HUES64 (cell line): Measurements from ENCODE around the gene SNRNP200.

Experiments used
- H3K27ac ChIP-seq: 2 replicates; pipeline ENCODE4 v1.7.0; 2013; ENCODE audit warnings: low read depth, low read length, inconsistent platforms
- H3K27me3 ChIP-seq: 2 replicates; pipeline ENCODE4 v1.6.1; 2013; ENCODE audit warnings: mild to moderate bottlenecking, low read length; ENCODE audit not compliant: insufficient read depth
- H3K36me3 ChIP-seq: 2 replicates; pipeline ENCODE4 v1.6.1; 2013; ENCODE audit warnings: mild to moderate bottlenecking, low read length; ENCODE audit not compliant: insufficient read depth
- H3K4me1 ChIP-seq: 2 replicates; pipeline ENCODE4 v1.6.1; 2013; ENCODE audit warnings: mild to moderate bottlenecking, low read length, moderate library complexity; ENCODE audit not compliant: insufficient read depth
- H3K4me3 ChIP-seq: 2 replicates; pipeline ENCODE4 v1.5.1; 2013; ENCODE audit warnings: mild to moderate bottlenecking, low read length, moderate library complexity
- H3K9ac ChIP-seq: 2 replicates; pipeline ENCODE4 v1.6.1; 2013; ENCODE audit warnings: mild to moderate bottlenecking, low read depth, low read length
- H3K9me3 ChIP-seq: 2 replicates; pipeline ENCODE4 v1.6.1; 2013; ENCODE audit warnings: low read depth, low read length; ENCODE audit not compliant: insufficient read depth
- WGBS: fragments of 150-250, 120-280 bp; methylation state at CpG from one replicate; pipeline ENCODE4 v1.1.7; 2013; ENCODE audit warnings: missing lambda C conversion rate; 5-methylcytosine and 5-hydroxymethylcytosine counted together

SNRNP200 gene

DNA sequence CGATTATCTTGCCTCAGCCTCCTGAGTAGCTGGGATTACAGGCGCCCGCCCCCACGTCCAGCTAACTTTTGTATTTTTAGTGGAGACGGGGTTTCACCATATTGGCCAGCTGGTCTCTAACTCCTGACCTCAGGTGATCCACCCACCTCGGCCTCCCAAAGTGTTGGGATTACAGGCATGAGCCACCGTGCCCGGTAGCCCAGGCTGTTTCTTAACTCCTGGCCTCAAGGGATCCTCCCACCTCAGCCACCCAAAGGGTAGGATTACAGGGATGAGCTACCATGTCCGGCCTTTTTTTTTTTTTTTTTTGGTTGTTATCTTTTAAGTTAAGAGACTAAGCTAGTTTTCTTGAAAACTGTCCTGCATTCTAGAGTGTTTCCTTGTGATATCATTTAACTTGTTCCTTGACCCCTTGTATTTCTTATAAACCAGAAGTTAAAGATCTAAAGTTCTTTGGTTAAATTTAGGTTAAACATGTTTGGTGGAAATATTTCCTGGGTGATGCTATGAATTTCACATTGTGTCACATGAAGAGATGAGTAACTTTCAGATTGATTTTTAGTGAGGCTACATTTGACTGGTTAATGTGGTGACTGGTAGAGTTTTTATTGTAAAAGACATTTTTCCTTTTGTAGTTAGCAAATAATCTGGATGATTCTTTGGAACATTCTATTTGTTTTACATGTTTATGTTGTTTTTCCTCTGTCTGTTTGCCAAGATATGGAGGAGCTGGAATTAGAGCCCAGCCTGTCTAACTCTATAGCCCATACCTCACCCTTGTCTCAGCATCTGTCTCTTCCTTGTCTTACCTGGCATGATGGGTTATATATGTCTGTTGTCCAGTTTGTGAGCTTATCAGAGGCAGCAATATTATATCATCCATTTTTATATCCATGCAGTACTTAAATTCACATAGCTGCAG is 35.4 kb upstream of the SNRNP200 start:
- no peak overlapping the region for H3K4me3 ChIP-seq
- peaks cover 52% of the 10 kb centered on the region for H3K36me3 ChIP-seq
- H3K27me3 ChIP-seq: no peaks in the 10 kb centered on the region
- H3K9me3 ChIP-seq: no peaks in the 10 kb centered on the region
- no peaks in the 10 kb centered on the region; the same call in 1 of the 2 replicates for H3K4me1 ChIP-seq
- no peak overlapping the region for H3K27ac ChIP-seq
- H3K9ac ChIP-seq: no peak overlapping the region
- WGBS: 94% methylated on average over 8 of the region's 9 CpGs

DNA sequence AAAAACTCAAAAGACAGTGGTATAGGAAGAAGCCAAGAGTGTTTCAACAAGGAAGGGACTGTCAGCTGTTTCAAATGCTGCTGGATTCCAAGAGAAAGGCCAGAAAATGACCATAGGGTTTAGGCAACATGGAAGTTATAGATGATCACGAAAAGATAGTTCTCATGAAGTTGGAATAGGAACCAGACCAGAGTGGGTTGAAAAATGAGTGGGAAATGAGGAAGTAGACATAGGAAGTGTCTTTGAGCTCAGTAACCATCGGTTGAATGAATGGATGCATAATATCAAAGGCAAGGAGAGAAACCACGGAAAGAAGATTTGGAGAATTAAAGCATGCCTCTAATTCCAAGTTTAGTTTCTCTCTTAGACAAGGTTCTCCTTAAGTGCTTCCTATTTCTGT is 31.5 kb upstream of the SNRNP200 start:
- no peak overlapping the region for H3K27ac ChIP-seq
- WGBS: 94% methylated on average over 3 of the region's 3 CpGs
- peak overlapping the region; percentile 93; the same call in 1 of the 2 replicates for H3K4me3 ChIP-seq
- peaks cover 3% of the 10 kb centered on the region; the same call in 1 of the 2 replicates for H3K4me1 ChIP-seq
- peak overlapping the region; percentile 94; the same call in 1 of the 2 replicates for H3K9ac ChIP-seq
- H3K9me3 ChIP-seq: no peaks in the 10 kb centered on the region
- no peaks in the 10 kb centered on the region for H3K27me3 ChIP-seq
- H3K36me3 ChIP-seq: peaks cover 14% of the 10 kb centered on the region

DNA sequence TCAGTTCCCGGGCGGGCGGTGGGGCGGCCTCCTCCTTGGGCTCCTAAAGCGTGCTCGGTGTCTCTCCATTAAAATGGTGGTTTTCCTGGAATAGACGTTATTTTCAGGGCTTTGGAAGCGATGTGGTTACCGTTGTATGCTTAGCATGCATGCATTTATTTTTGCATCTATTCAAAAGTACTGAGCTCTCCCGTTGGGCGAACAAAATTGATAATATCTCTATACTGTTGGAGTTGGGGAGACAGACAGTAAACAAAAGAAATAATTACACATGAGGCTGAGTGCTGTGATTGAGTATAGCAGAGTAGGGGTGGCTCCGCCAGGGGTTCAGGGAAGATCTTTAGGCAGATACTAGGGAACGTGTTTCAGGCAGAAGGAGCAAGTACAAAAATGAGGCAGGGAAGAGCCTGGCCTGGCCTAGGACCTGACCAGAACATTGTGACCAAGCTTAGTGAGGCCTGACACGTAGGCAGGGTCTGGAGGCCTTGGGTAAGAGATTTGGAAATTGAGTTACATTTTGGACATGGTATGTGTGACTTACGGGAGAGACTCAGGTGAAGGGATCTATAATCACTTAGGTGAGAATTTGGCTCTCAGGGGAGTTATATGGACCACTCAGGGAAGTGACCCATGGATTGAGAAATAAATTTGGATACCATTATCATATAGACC is 30.9 kb upstream of the SNRNP200 start:
- Histone ChIP-seq H3K9ac (peak overlapping the region; percentile 94), H3K27ac (peak overlapping the region; percentile 57), H3K4me1 (peaks cover 3% of the 10 kb centered on the region; the same call in 1 of the 2 replicates), H3K27me3 (no peaks in the 10 kb centered on the region), H3K9me3 (no peaks in the 10 kb centered on the region), H3K4me3 (peak overlapping the region; percentile 93), H3K36me3 (peaks cover 9% of the 10 kb centered on the region)
- WGBS: 15% methylated on average over 13 of the region's 15 CpGs

DNA sequence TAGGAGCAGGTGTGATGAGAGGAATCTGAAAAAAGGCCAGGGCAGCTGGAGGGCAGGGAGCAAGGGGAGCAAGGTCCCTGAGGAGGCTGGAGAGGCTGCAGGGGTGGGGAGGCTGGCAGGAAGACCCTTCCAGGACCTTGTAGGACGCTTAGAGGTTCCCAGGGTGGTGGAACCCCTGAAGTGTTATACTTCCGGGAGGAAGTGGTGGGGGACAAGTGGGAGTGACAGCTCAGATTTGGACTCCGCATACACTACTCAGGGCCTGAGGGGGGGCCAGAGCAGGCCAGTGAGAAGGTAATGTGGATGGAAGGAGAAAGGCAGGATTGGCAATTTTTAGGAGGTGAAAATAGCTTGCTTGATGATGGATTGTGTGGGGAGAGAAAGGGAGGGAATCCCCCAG is 28.4 kb upstream of the SNRNP200 start:
- Histone ChIP-seq H3K9ac (no peak overlapping the region), H3K36me3 (0 out of 2 replicates have a peak, but pooled peaks cover under 1% of the 10 kb centered on the region), H3K4me3 (no peak overlapping the region), H3K27me3 (no peaks in the 10 kb centered on the region), H3K9me3 (no peaks in the 10 kb centered on the region), H3K4me1 (peaks cover 3% of the 10 kb centered on the region; the same call in 1 of the 2 replicates), H3K27ac (no peak overlapping the region)
- 94% methylated on average over 3 of the region's 3 CpGs for WGBS

DNA sequence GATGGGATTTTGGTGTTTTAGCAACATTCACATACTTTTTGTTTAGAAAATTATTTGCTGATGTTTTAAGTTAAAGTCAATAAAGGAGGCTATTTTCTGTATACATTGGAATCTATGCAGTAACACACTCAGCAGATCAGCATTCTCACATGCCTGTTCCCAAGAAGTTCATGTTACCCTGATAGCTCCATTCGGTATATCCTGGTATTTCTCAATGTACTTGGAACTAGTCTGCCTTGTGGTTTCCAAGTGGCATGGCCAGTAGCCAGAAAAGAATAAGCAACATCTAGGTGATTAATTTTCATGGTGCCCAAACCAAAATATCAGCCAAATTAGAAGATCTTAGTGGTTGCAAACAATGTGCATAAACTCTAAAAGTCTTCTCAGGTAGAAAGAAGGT is 25.1 kb upstream of the SNRNP200 start:
- WGBS: 97% methylated on average over 1 of the region's 1 CpG
- H3K36me3 ChIP-seq: peaks cover 14% of the 10 kb centered on the region
- no peak overlapping the region for H3K9ac ChIP-seq
- H3K9me3 ChIP-seq: no peaks in the 10 kb centered on the region
- no peak overlapping the region for H3K4me3 ChIP-seq
- H3K27ac ChIP-seq: no peak overlapping the region
- H3K27me3 ChIP-seq: peaks cover 12% of the 10 kb centered on the region
- 0 out of 2 replicates have a peak, but pooled peaks cover 3% of the 10 kb centered on the region for H3K4me1 ChIP-seq

DNA sequence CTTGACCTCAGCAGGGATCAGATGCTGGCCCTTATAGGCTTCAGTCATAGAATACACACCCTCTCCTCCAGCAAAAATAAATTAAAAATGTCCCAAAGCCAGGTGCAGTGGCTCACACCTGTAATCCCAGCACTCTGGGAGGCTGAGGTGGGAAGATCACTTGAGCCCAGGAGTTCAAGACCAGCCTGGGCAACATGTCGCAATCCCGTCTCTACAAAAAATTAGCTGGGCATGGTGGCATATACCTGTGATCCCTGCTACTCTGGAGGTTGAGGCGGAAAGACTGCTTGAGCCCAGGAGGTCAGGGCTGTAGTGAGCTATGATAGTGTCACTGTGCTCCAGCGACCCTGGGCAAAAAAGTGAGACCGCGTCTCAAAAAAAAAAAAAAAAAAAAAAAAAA is 24.5 kb upstream of the SNRNP200 start:
- Histone ChIP-seq H3K27ac (no peak overlapping the region), H3K9me3 (no peaks in the 10 kb centered on the region), H3K36me3 (peaks cover 14% of the 10 kb centered on the region), H3K27me3 (peaks cover 15% of the 10 kb centered on the region), H3K4me3 (no peak overlapping the region), H3K4me1 (0 out of 2 replicates have a peak, but pooled peaks cover 3% of the 10 kb centered on the region), H3K9ac (no peak overlapping the region)
- WGBS: 95% methylated on average over 6 of the region's 6 CpGs

DNA sequence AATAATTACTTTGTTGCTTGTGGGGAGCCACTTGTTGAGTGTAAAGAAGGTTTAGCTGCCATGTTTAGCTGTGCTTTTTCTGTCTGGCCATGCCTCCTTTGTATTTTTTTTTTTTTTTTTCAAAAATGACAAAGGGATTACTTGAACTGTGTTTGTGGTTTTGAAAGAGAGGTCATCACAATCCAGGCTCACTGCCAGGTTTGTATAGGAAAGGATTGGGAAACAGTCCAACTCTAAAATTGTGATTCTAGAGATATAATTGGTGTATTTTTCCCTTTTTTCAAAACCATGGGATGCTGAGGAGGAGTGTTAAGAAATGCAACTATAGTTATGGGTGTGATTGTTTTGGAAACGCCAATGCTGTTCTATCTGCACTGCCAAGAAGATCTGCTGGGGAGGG is 24.1 kb upstream of the SNRNP200 start:
- Histone ChIP-seq H3K27ac (no peak overlapping the region), H3K36me3 (peaks cover 14% of the 10 kb centered on the region), H3K4me1 (0 out of 2 replicates have a peak, but pooled peaks cover 3% of the 10 kb centered on the region), H3K9ac (no peak overlapping the region), H3K27me3 (peaks cover 19% of the 10 kb centered on the region), H3K4me3 (no peak overlapping the region), H3K9me3 (no peaks in the 10 kb centered on the region)
- 92% methylated on average over 1 of the region's 1 CpG for WGBS

DNA sequence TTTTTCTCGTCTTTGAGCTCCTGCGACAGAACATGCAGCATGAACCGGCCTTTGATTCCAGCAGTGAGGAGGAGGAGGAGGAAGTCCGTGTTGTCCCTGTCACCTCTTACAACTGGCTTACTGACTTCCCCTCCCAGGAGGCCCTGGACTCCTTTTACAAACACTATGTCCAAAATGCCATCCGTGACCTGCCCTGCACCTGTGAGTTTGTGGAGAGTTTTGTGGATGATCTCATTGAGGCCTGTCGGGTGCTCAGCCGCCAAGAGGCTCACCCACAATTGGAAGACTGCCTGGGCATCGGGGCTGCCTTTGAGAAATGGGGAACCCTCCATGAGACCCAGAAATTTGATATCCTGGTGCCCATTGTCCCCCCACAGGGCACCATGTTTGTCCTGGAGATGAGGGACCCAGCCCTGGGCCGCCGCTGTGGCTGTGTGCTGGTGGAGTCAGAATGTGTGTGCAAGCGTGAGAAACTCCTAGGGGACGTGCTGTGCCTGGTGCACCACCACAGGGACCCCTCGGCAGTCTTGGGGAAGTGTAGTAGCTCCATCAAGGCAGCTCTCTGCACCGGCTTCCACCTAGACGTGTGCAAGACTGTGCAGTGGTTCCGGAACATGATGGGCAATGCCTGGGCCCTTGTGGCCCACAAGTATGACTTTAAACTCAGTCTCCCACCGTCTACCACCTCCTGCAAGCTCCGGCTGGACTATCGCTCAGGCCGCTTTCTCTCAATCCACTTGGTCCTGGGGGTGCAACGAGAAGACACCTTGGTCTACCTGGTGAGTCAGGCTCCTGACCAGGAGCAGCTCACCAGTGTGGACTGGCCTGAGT is 21.9 kb upstream of the SNRNP200 start:
- WGBS: 95% methylated on average over 21 of the region's 21 CpGs
- 0 out of 2 replicates have a peak, but pooled peaks cover 3% of the 10 kb centered on the region for H3K4me1 ChIP-seq
- H3K27ac ChIP-seq: no peak overlapping the region
- H3K9me3 ChIP-seq: no peaks in the 10 kb centered on the region
- H3K4me3 ChIP-seq: no peak overlapping the region
- H3K36me3 ChIP-seq: peaks cover 14% of the 10 kb centered on the region
- no peak overlapping the region for H3K9ac ChIP-seq
- peaks cover 42% of the 10 kb centered on the region for H3K27me3 ChIP-seq

DNA sequence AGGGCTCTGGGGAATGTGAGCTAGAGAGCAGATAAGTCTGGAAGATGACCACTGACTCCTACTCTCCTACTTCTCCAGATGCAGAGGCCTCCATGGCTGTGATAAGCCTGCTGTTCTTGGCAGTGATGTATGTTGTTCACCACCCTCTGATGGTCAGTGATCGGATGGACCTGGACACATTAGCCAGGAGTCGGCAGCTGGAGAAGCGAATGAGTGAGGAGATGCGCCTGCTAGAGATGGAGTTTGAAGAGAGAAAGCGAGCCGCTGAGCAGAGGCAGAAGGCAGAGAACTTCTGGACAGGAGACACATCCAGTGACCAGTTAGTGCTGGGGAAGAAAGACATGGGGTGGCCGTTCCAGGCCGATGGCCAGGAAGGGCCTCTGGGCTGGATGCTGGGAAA is 21.2 kb upstream of the SNRNP200 start:
- Histone ChIP-seq H3K4me1 (0 out of 2 replicates have a peak, but pooled peaks cover 3% of the 10 kb centered on the region), H3K27me3 (peaks cover 48% of the 10 kb centered on the region), H3K9ac (no peak overlapping the region), H3K27ac (no peak overlapping the region), H3K9me3 (no peaks in the 10 kb centered on the region), H3K4me3 (no peak overlapping the region), H3K36me3 (peaks cover 14% of the 10 kb centered on the region)
- 94% methylated on average over 8 of the region's 8 CpGs for WGBS

DNA sequence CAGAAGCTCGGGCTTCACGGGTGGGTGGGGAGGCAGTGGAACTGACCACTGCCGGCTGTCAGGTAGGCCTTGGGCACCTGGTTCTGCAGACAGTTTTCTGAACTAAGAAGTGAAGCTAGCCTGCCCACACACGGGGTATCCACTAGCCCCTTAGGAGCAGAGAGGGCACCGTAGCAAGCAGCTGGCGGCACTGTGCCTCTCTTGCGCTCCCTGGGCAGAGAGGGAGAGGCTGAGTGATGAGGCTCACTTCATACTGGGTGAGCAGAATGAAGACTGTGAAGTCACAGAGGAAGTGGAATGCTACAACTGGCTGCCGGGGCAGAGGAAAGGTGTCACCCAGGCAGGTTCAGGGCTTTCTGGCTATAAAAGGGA is 20.5 kb upstream of the SNRNP200 start:
- no peak overlapping the region for H3K27ac ChIP-seq
- 52% methylated on average over 8 of the region's 8 CpGs for WGBS
- H3K4me1 ChIP-seq: peaks cover 4% of the 10 kb centered on the region; the same call in 1 of the 2 replicates

More for the DNA sequence above, 20.5 kb upstream of the SNRNP200 start:
- H3K9ac ChIP-seq: peak overlapping the region; percentile 66; the same call in 1 of the 2 replicates
- peaks cover 14% of the 10 kb centered on the region for H3K36me3 ChIP-seq
- H3K4me3 ChIP-seq: peak overlapping the region; percentile 71
- H3K27me3 ChIP-seq: peaks cover 55% of the 10 kb centered on the region
- no peaks in the 10 kb centered on the region for H3K9me3 ChIP-seq
